Stomach (tissue), 4 donors: ENCODE data around the gene DLL3.

Experiments
- POLR2A ChIP-seq, 4 donors: fragments of 450-650 bp; IDR thresholded peaks; one replicate each; pipeline ENCODE4 v1.6.1; 2016; ENCODE audit warnings: antibody characterized with exemption in 4 of 4, control low read depth in 2 of 4, mild to moderate bottlenecking in 1 of 4, moderate library complexity in 1 of 4
- POLR2AphosphoS5 ChIP-seq, 3 donors: sonication (generic); formaldehyde crosslinking; IDR thresholded peaks; one replicate each; pipeline ENCODE4 v1.6.1; 2016; ENCODE audit warnings: antibody characterized with exemption in 3 of 3
- TF ChIP-seq, protein P1 (sequence below), 7 experiments: fragments of 450-650 bp in 4 of 7; fragments of 200-600 bp in 3 of 7; sonication (generic) in 3 of 7; IDR thresholded peaks; one replicate each; pipeline ENCODE4 v1.5.1; 2016 to 2019; ENCODE audit warnings: antibody characterized with exemption in 7 of 7, control low read depth in 2 of 7, mild to moderate bottlenecking in 1 of 7

DNA sequence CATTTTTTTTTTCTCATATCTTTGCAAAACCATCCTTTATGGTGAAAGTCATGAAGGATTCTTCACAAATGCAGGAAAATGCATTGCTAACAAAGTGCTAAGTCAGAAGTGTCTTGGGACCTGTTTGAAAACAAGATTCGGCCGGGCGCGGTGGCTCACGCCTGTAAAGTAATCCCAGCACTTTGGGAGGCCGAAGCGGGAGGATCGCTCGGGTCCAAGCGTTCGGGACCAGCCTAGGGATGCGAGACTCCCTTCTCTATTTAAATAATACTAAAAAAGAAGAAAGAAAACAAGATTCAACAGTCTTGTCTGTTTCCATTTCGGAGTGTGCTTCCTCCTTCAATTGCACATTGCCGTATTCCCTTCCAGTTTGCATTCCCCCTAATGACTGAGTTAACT lies 33.1 kb downstream of the DLL3 start:
- TF ChIP-seq, protein P1, sequence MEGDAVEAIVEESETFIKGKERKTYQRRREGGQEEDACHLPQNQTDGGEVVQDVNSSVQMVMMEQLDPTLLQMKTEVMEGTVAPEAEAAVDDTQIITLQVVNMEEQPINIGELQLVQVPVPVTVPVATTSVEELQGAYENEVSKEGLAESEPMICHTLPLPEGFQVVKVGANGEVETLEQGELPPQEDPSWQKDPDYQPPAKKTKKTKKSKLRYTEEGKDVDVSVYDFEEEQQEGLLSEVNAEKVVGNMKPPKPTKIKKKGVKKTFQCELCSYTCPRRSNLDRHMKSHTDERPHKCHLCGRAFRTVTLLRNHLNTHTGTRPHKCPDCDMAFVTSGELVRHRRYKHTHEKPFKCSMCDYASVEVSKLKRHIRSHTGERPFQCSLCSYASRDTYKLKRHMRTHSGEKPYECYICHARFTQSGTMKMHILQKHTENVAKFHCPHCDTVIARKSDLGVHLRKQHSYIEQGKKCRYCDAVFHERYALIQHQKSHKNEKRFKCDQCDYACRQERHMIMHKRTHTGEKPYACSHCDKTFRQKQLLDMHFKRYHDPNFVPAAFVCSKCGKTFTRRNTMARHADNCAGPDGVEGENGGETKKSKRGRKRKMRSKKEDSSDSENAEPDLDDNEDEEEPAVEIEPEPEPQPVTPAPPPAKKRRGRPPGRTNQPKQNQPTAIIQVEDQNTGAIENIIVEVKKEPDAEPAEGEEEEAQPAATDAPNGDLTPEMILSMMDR (IDR thresholded peaks at IDR 0.05), result no peak
- TF ChIP-seq POLR2AphosphoS5 (IDR thresholded peaks at IDR 0.05), result no peak
- TF ChIP-seq POLR2A (IDR thresholded peaks at IDR 0.05), result no peak
